Tongue (tissue), 2 donors: ENCODE data around the gene NAPA. TPM values are rescaled to one million over a fixed set of nuclear protein-coding genes. Genes with fewer than 3 reads are reported as not detected.
"Not testable (repeated sequence)": the region's sequence is repeated elsewhere in the genome, so short reads cannot be mapped to it uniquely, and the experiment has no call there.

Experiments
- DNase-seq: peaks from one replicate; pipeline ENCODE4 v3.0.0-alpha.2; 2015
- total RNA-seq: library from RNA; depleted of rRNA; stranded (reverse); fragments of >200 nt; gene quantifications from one replicate; pipeline ENCODE4 v1.2.3, GENCODE V29; 2014

NAPA gene
- total RNA-seq, 1 donor from 2014 or later, result 49.4 TPM

DNA sequence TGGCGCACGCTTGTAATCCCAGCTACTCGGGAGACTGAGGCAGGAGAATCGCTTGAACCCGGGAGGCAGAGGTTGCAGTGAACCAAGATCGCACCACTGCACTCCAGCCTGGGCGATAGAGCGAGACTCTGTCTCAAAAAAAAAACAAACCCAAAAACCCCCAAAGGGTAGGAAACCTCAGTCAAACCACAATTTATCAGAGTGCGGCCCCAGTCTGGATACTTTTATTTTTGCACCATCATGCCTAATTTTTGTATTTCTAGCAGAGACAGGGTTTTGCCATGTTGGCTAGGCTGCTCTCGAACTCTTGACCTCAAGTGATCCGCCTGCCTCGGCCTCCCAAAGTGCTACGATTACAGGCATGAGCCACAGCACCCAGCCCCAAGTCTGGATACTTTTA, 28.6 kb downstream of the NAPA start:
- DNase-seq, result not testable (repeated sequence)

DNA sequence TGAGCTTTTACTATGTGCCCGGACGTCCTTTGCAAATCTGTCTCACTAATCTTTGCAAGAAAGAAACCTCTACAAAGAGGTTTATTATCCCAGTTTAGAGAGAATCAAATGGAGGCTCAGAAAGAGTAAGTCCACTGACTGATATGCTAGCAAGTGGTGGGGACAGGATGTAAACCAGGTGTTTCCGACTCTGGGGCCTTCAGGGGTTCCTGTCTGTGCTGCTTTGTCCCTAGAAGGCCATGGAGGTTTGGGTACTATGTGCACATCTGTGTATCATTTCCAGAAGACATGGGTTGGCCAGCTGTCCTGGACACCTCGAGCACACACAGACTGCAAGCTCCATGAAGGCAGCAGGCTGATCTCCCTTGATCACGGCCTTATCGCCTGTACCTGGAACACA, 29.7 kb downstream of the NAPA start:
- no peak for DNase-seq

DNA sequence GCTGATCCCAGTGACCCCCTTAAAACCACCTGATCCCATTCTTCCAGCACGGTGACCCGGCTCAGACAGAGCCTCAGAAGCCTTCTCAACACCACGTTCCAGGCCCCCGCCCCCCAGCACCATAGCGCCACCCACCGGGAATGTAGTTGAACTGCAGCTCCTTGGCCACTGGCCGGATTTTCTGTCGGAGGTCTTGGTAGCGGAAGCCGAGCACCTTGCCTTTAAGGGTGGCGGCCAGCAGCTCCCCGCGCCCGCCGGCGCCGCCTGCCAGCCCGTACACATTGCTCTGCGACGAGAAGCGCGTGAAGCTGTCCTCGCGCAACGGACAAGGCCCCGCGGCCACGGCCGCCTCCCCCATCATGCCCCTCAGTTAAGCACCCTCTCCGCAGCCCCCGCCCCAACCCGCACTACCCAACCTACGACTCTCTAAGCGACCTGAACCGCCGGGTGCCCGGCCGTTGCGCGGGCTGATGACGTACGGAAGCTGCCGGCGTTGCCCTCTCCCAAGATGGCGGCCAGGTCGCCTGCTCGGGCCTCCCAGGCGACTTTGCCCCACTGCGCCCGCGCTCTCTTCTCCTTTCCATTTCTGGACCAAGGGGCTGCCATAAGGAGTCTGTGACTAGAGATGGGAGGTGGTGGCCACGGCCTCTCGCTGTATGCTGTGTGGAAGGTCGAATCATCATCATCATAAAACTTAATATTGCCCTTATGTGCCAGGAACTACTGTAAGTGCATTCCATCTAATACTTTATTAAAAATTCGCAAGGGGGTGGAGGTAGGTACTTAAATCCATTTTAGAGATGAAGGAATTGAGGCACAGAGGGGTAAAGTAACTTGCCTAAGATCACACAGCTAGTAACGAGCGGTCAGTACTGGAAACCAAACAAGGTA, 30.8 kb downstream of the NAPA start, which contains the start of gene KPTN:
Gene KPTN, minus strand, starts transcription at position 420 of the 891 bp plus-strand sequence. Its CDS starts 59 bp downstream, at position 361.
- DNase-seq, result peak; percentile 95

DNA sequence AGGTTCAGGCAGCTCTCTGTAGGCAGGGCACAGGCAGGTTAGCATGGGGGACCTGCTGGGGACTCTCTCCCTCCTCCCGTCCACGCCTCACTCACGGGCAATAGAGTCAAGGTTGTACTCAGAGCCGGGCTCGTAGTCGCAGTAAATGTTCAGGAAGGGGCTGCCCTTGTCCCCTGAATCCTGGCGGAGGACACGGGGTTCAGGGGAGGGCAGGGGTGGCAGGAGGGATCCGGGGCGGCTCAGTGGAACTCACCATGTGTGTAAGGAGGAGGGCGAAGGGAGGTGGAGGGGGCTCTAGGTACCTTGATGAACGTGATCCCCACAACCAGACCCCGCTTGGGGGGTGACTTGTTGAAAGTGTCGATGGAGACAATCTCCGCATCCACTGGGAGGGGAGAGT, 31.7 kb downstream of the NAPA start:
- DNase-seq, result no peak

DNA sequence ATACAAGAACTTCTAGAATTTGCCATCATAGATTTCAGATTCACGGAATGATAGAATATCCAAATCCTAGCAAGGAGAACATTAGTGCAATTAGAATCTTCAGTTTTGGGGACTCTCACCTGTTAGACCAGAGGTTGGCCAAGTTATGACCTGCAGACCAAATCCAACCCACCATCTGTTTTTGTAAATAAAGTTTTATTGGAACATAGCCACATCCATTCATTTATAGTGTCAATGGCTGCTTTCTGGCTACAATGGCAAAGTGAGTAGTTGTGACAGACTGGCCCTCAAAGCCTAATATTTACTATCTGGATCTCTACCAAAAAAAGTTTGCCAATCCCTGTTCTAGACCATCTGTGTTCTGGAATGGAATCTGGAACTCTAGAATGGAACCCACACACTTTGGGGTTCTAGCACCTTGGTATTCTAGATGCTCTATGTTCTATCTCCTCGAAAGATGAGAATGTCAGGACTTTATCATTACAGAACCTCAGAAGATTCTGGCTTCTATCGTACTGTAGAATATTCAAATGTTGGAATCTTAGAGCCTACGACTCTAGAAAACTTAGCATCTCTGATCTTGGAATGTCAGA, 33.3 kb downstream of the NAPA start:
- no peak for DNase-seq

DNA sequence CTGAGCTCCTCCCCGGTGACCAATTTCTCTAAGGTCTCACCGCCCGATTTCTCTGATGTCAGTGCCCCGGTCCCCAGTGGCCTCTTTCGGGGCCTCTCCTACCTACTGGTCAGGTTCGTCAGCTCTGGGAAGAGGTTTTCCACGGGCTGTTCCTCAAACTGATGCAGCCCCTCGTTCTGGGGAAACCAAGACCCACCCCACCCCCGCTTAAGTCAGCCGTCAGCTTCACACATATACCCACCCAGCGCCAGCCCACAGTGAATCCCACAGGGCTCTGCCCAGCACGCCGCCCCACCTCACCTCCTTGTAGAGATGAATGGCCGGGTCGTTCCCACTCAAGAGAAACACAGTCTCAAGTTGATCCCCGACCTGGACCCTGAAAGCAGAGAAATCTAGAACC, 34.2 kb downstream of the NAPA start:
- no peak for DNase-seq

DNA sequence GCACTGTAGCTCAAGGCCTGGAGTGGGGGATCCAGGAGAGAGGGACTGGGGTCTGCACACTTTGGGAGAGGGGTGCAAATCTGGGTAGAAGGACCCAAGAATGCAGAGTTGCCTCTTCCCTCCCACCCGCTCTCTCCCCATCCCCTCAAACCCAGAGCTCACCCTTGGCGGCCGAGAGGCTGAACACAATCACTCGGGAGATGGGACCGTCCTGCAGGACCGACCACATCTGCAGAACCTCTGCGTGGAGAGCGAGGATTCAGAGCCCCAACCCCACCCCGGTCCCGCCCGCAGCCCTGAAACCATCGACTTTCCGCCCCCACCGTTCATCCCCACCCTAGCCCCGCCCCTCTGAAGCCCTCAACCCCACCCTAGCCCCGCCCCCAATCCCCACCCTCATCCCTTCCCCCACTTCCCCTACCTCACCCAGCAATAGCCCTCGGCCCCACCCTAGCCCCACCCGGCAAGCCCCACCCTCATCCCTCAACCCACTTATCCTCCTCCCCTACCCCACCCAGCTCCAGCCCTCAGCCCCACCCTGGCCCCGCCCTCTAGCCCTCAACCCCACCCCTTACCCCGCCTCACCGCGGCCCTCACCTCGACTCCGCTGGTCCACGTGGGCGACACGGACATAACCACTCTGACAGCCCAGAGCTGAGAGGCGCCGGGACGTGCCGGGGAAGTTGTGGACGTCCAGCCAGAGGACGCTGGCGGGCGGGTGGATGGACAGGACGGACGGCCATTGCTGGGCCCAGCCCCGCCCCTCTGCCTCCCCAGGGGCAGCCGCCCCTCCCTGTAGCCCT, 35.0 kb downstream of the NAPA start:
- no peak for DNase-seq

DNA sequence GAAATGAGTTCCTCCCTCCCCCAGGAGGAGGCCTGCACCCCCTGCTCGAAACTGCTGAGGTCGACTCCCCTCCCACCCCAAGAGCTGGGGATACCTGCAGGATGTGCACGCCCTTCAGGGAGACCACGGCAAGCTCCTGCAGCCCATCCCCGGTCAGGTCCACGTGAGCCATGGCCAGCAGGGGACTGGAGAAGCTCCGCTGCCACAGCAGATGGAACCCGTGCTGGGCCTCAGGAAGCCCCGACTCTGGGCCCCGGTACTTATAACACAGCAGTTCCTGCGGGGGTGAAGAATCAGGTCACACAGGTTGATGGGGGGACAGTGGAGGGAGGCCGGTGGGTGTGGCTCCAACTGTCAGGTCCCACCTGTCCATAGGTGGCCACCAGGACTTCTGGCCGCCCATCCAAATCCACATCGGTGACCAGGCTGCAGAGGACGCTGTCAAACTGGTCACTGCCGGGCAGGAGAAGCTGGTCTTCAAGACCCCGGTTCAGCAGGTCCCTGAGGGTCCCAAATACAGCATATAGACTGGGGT, 38.4 kb downstream of the NAPA start:
- no peak for DNase-seq

DNA sequence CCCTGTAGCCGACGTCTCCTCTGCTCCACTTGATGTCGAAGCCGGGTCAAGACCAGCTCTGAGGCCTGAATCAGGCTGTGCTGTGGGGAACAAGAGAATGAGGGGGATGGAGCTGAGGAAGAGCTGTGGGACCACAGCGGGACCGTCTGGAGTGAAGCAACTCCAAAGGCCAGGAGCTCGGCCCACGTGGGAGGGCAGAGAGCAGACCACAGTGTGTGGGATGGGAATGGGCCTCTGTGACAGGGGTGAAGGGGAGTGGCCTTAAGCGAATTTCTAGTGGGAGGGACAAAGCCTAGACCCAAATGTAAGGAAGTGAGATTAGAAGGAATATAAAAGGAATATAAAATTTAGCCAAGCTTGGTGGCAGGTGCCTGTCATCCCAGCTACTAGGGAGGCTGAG, 39.4 kb downstream of the NAPA start:
- no peak for DNase-seq

DNA sequence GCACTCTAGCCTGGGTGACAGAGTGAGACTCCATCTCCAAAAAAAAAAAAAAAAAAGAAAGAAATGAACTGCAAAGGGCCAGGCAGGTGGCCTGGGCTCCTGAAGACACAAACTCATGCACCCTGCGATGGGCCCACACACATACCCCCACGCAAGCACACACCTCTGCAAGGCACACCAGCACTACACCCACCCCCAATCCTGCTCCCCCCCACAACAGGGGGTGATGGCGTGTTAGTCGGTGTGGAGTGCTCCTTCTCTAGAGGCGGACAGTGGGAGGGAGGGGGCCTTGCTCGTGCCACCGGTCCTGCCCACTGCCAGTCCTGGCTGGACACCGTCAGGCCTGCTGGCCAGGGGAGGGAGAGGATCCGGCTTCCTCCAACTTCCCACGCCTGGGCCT, 41.5 kb downstream of the NAPA start:
- DNase-seq, result no peak

DNA sequence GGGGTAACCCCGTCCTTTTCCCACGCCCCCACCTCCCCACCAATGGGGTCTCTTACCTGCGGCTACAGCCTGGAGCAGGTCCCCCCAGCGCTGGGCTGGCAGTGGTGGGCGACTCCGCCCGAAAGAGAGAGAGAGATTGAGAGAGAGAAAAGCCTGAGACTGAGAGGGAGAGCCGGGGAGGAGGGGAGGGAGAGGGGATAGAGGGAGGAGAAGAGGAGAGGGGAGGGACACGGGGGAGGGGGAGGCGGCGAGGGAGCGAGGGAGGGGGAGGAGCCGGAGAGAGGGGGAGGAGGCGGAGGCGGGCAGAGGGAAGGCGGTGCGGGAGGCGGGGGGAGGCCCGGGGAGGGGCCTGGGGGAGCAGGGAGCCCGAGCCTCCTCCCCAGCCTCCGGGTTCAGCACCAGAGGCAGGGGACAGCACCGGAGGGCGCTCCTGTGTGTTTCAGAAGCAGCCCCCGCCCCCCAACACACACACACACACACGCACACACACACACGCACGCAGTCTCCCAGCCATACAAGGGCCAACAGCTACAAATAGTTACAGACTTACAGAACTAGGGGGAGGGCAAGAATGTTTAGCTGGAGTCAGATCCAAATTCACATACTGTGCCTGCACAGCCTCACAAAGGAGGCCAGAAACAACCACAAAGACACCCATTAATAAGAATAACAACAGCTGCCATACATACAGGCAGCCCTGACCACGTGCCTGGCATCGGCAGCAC, 43.0 kb downstream of the NAPA start, which contains the start of gene SLC8A2:
Gene SLC8A2, minus strand, starts transcription at position 161 of the 725 bp plus-strand sequence. CDS start 5,490 bp downstream, outside the sequence.
- peak; percentile 92 for DNase-seq

DNA sequence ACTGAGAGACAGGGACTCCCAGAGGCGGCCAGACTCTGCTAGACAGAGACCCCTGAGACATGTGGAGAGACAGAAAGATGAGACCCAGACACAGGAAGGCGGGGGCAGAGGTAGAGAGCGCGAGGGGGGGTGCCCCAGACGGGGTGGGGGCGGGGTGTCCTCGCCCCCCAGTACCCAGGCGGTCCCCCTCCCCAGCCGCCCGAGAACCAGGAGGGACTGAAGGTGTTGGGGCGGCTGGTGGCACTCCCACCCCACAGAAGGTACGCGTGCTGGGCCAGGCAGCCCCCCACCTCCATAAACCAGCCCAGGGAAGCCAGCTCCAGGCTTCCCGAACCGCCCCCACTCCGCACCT, 43.5 kb downstream of the NAPA start:
- no peak for DNase-seq

DNA sequence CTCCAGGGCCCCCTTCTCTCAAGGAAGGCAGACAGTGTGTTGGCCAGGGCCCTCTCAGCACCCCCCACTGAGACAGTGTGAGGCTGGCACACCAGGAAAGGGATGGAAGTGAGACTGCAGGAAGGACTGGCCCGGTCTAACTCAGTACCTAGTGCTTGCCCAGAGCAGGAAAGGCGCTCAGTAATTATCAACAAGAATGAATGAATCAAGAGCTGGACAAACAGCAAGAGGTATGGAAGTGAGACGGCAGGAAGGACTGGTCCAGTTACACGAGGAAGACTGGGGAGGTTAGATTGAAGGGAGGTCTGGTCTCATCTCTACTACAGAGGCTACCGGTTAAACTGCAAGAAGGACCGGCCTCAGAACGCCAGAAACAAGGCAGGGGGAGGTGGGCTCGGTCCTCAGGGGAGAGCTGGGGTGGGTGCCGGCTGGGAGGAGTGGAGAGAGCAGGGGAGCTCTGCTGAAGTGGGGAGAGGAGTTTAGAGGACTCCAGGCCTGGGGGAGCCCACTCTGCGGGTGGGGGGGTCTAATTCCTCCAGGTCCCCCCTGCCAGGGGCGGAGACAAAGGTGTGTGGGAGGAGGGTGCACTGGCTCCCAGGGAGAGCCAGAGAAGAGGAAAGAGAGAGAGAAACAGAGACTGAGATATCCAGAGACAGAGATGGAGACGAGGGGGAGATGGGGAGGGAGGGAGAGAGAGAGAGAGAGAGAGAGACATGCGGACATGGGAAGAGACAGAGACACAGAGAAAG, 44.2 kb downstream of the NAPA start:
- DNase-seq, result no peak

DNA sequence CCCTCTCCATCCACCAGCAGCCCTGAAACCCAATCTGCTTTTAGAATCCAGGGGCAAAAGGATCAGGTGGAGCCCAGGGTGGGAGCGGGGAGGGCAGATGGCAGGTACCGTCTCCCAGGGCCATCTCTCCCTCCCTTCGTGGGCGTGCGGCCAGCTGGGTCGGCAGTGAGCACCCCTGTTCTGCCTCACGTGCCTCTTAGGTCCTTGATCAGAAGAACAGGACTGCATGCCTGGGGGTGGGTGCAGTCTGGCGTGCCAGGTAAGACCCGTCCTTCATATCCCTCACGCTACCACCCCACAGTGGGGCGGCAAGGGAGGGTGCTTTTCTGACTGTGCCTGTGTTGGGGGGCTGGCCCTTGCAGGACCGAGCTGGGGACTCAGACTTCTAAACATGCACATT, 45.1 kb downstream of the NAPA start:
- DNase-seq, result no peak

DNA sequence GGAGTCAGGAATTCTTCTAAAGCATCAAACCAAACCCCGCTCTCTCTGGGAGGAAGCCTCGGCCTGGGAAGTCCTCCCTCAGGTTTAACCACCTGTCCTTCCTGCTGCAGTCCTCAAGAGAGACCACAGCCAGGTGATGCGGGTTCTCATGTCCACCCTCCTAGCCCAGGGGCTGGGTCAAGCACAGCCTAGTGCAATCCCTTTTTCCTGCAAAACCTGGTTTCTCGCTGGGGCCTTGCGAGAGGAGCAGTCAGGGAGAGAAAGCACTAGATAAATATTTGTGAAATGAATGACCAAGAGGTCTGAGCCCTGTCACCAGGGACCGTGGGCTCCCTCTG, 45.5 kb downstream of the NAPA start:
- no peak for DNase-seq

DNA sequence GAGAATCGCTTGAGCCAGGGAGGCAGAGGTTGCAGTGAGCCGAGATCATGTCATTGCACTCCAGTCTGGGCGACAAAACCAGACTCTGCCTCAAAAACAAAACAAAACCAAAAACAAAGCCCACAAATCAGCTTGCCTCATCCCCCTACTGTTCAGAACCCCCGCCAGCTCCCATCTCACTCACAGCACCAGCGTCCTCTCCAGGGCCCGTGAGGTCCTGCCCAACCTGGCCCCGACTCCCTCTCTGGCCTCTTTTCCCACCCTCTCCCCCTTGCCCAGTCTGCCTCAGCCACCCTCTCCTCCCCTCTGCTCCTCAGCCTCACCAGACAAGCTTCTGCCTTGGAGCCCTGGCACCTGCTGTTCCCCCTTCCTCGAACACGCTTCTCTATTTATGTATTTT, 46.9 kb downstream of the NAPA start:
- DNase-seq, result no peak

DNA sequence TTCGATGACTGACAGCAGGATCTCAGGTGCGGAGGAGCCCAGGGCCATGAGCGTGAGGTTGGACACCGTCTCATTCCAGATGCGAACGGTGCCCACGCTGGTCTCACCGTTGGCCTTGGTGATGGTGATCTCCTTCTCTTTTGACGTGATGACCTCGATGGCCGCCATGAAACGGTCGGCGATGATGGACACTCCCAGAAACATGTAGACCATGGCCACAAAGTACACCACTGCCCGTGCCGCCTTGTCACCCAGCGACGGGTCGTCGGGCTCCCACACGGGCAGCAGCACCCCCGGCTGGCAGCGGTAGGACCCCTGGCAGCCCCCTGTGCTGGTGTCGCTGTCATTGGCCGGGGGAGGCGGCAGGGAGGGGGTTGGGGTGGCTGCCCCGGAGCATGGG, 48.9 kb downstream of the NAPA start:
- no peak for DNase-seq

DNA sequence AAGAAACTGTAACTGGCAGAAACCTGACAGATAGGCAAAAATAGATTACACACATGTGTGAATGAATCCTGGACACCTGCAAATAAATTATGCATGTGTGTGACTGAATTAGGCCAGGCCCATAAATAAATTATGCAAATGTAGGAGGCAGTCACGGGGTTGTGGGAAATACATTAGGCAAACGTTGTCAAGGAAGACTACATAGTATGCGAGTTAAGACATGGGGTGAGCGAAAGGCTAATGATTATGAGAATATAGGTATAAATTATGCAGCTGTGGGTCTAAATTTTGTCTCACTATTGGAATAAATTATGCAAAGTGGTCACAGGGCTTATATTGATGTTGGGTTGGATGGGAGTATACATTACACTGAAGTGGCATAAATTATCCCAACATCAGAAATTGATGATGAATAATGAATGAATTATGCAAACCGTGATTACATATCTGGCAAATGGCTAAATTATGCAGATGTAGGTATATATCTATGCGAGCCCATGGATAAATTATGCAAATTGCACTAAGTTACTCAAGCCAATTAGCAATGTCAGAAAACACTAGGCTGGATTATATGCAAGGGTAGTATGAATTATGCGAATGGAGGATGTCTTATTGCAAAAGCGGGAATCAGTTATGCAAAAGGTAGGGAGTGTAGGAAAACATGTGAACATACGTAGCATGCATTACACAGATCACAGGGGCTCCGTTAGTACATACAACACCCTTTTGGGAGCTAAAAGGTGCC, 50.0 kb downstream of the NAPA start:
- no peak for DNase-seq

DNA sequence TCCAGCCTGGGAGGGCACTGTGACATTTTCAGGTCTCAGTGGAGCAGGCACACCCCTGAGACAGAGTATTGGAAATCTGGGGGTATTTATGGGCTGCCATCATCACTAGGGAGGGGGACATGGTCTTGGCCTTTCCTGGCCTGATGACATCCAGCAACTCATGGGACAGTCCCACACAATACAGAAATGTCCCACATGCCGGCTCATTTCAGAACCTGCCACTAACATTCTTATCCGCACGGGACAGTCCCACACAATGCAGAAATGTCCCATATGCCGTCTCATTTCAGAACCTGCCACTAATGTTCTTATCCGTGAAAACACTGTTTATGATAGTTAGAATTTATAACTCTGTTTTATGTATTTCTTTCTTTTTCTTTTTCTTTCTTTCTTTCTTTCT, 53.0 kb downstream of the NAPA start:
- no peak for DNase-seq

DNA sequence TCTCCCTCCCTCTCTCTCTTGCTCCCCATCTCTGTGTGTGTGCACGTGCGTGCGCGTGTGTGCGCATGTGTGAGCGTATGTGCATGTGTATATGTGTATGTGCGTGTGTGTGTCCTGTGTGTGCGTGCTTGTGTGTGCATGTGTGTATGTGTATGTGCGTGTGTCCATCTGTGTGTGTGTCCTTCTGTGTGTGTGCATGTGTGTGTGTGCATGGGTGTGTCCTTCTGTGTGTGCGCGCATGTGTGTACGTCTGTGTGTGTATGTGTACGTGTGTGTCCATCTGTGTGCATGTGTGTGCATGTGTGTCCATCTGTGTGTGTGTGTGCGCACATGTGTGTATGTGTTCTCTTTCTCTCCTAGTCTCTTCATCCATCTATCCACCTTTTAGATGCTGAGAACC, 55.4 kb downstream of the NAPA start:
- DNase-seq, result no peak

DNA sequence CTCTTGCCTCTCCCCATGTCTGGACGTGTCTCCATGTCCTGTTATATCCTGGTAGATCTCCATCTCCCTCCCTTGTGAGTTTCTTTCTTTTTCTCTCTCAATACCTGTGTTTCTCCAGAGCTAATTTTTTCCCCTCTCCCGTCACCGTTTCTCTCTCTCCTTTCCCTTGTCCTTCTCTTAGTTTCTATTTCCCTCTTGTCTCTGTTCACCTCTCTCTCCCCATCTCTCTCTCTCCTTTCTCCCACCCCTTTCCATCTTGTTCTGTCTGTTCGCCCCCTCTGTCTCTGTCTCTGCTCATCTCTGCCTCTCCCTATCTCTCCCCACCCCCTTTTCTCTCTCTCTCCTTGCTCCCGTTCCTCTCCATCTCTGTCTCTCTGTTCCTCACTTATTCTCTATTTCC, 56.2 kb downstream of the NAPA start:
- no peak for DNase-seq
